ENCODE results near the gene AKNA. TPM values are rescaled to one million over a fixed set of nuclear protein-coding genes. Genes with fewer than 3 reads are reported as not detected.
A peak's percentile ranks its signal among the peaks of the same experiment; 100 is the strongest.
"Not testable (repeated sequence)": the region's sequence is repeated elsewhere in the genome, so short reads cannot be mapped to it uniquely, and the experiment has no call there.

AKNA gene
- total and polyA plus RNA-seq, 4 donors: 29.5 to 79.5 (median 48.6) TPM

GRCh38 chr9:114322160-114322818 is 65.5 kb downstream of the AKNA start:
- H3K4me3 ChIP-seq; H3K27me3 ChIP-seq (ENCODE audit: control insufficient read depth in 3 of 3, insufficient read depth in 3 of 3, low read length in 2 of 3); ATAC-seq (ENCODE audit: insufficient read depth, low FRiP score); H3K27ac ChIP-seq (ENCODE audit: low read depth in 1 of 2, low read length in 1 of 2); H3K9ac ChIP-seq (ENCODE audit: insufficient read depth in 1 of 2, low read length in 2 of 2); H3K4me1 ChIP-seq (ENCODE audit: control insufficient read depth in 5 of 5, insufficient read depth in 5 of 5, low read length in 5 of 5); H3K36me3 ChIP-seq (ENCODE audit: control insufficient read depth in 4 of 4, insufficient read depth in 4 of 4, low read length in 4 of 4); H3K9me3 ChIP-seq (ENCODE audit: control insufficient read depth in 4 of 4, insufficient read depth in 3 of 4, low read length in 3 of 4): not testable (repeated sequence)
- 48 to 73% methylated on average over 11 to 12 of the region's 12 CpGs for WGBS, 2 donors
- DNase-seq: peak; percentile 65 to 74 (median 65)

GRCh38 chr9:114321759-114322158 is 66.0 kb downstream of the AKNA start:
- H3K9ac ChIP-seq (ENCODE audit: insufficient read depth in 1 of 2, low read length in 2 of 2): no peak overlapping the region
- H3K36me3 ChIP-seq (ENCODE audit: control insufficient read depth in 4 of 4, insufficient read depth in 4 of 4, low read length in 4 of 4): no peaks in the 10 kb centered on the region
- peaks cover 0 to 7% (median 0%) of the 10 kb centered on the region in 5 donors for H3K4me1 ChIP-seq (ENCODE audit: control insufficient read depth in 5 of 5, insufficient read depth in 5 of 5, low read length in 5 of 5)
- TF ChIP-seq CTCF (IDR thresholded peaks at IDR 0.05; ENCODE audit: control extremely low read depth, extremely low read depth): no peak
- no peaks in the 10 kb centered on the region for H3K9me3 ChIP-seq (ENCODE audit: control insufficient read depth in 4 of 4, insufficient read depth in 3 of 4, low read length in 3 of 4)
- DNase-seq (no peak), ATAC-seq (ENCODE audit: insufficient read depth, low FRiP score) (no peak)
- no peak overlapping the region for H3K27ac ChIP-seq (ENCODE audit: low read depth in 1 of 2, low read length in 1 of 2)
- H3K4me3 ChIP-seq: no peak overlapping the region
- no peaks in the 10 kb centered on the region for H3K27me3 ChIP-seq (ENCODE audit: control insufficient read depth in 3 of 3, insufficient read depth in 3 of 3, low read length in 2 of 3)
- 73 to 76% methylated on average over 8 of the region's 8 CpGs for WGBS, 2 donors

GRCh38 chr9:114320710-114321109 is 67.1 kb downstream of the AKNA start:
- not testable (repeated sequence) for H3K9ac ChIP-seq (ENCODE audit: insufficient read depth in 1 of 2, low read length in 2 of 2); H3K27me3 ChIP-seq (ENCODE audit: control insufficient read depth in 3 of 3, insufficient read depth in 3 of 3, low read length in 2 of 3); H3K4me3 ChIP-seq; DNase-seq; H3K4me1 ChIP-seq (ENCODE audit: control insufficient read depth in 5 of 5, insufficient read depth in 5 of 5, low read length in 5 of 5); H3K9me3 ChIP-seq (ENCODE audit: control insufficient read depth in 4 of 4, insufficient read depth in 3 of 4, low read length in 3 of 4); ATAC-seq (ENCODE audit: insufficient read depth, low FRiP score); H3K36me3 ChIP-seq (ENCODE audit: control insufficient read depth in 4 of 4, insufficient read depth in 4 of 4, low read length in 4 of 4); H3K27ac ChIP-seq (ENCODE audit: low read depth in 1 of 2, low read length in 1 of 2)
- 89 to 97% methylated on average over 7 of the region's 7 CpGs for WGBS, 2 donors

- H3K27me3 ChIP-seq (ENCODE audit: control insufficient read depth in 3 of 3, insufficient read depth in 3 of 3, low read length in 2 of 3): no peaks in the 10 kb centered on the region
- H3K36me3 ChIP-seq (ENCODE audit: control insufficient read depth in 4 of 4, insufficient read depth in 4 of 4, low read length in 4 of 4): no peaks in the 10 kb centered on the region
- no peak overlapping the region for H3K4me3 ChIP-seq
- H3K9ac ChIP-seq (ENCODE audit: insufficient read depth in 1 of 2, low read length in 2 of 2): no peak overlapping the region
- H3K4me1 ChIP-seq (ENCODE audit: control insufficient read depth in 5 of 5, insufficient read depth in 5 of 5, low read length in 5 of 5): peaks cover 0 to 7% (median 0%) of the 10 kb centered on the region in 5 donors
- no peak for TF ChIP-seq CTCF (IDR thresholded peaks at IDR 0.05; ENCODE audit: control extremely low read depth, extremely low read depth)
- DNase-seq (no peak), ATAC-seq (ENCODE audit: insufficient read depth, low FRiP score) (no peak)
- 69 to 82% methylated on average over 3 of the region's 3 CpGs for WGBS, 2 donors
- H3K9me3 ChIP-seq (ENCODE audit: control insufficient read depth in 4 of 4, insufficient read depth in 3 of 4, low read length in 3 of 4): no peaks in the 10 kb centered on the region
- H3K27ac ChIP-seq (ENCODE audit: low read depth in 1 of 2, low read length in 1 of 2): no peak overlapping the region
Observed at GRCh38 chr9:114319147-114319546, 68.6 kb downstream of the AKNA start.

Data from lung (tissue), 12 donors.